Stimulated activated CD4-positive, alpha-beta T cell treated with anti-CD3 and anti-CD28 coated beads, TNF-alpha, amount 100 ng/mL, for 4 hours (primary cell): Measurements from ENCODE around the gene RRP1B.
"Not testable (repeated sequence)": the region's sequence is repeated elsewhere in the genome, so short reads cannot be mapped to it uniquely, and the experiment has no call there.

Source experiments
- DNase-seq, 3 experiments: peaks; one replicate each; pipeline ENCODE4 v3.0.0-alpha.2; 2020; ENCODE audit warnings: low read depth in 3 of 3

RRP1B gene

GRCh38 chr21:43697758-43698643 is 38.6 kb downstream of the RRP1B start:
- no peak for DNase-seq

GRCh38 chr21:43699492-43699777 is 40.1 kb downstream of the RRP1B start:
- not testable (repeated sequence) for DNase-seq

GRCh38 chr21:43699933-43700599 is 40.7 kb downstream of the RRP1B start:
- no peak for DNase-seq

- no peak for DNase-seq
Observed at GRCh38 chr21:43701936-43702784, 42.8 kb downstream of the RRP1B start.

GRCh38 chr21:43702785-43703034 is 43.4 kb downstream of the RRP1B start:
- no peak for DNase-seq

- no peak for DNase-seq
Observed at GRCh38 chr21:43703035-43703880, 43.9 kb downstream of the RRP1B start.

GRCh38 chr21:43707462-43707861 is 48.1 kb downstream of the RRP1B start:
- DNase-seq, result no peak

GRCh38 chr21:43708745-43709381 is 49.5 kb downstream of the RRP1B start:
- no peak for DNase-seq

GRCh38 chr21:43712268-43712942 is 53.0 kb downstream of the RRP1B start:
- no peak for DNase-seq

GRCh38 chr21:43713123-43713522 is 53.8 kb downstream of the RRP1B start:
- DNase-seq, result not testable (repeated sequence)

- no peak for DNase-seq
Observed at GRCh38 chr21:43716376-43717165, 57.2 kb downstream of the RRP1B start.

- no peak for DNase-seq
Observed at GRCh38 chr21:43717166-43717853, 58.0 kb downstream of the RRP1B start.

- no peak for DNase-seq
Observed at GRCh38 chr21:43717967-43718871, 58.9 kb downstream of the RRP1B start.

GRCh38 chr21:43718872-43719747 is 59.8 kb downstream of the RRP1B start, which contains the start of gene PDXK:
Gene PDXK (plus strand): TSS chr21:43719129. CDS start chr21:43719295, 166 bp downstream.
- DNase-seq, result peak; percentile 49 to 71 (median 69)

- no peak for DNase-seq
Observed at GRCh38 chr21:43719748-43720538, 60.6 kb downstream of the RRP1B start.

- DNase-seq, result no peak
Observed at GRCh38 chr21:43720539-43721166, 61.3 kb downstream of the RRP1B start.
